ENCODE data around the gene SPRED2.

- TF ChIP-seq, protein P1, sequence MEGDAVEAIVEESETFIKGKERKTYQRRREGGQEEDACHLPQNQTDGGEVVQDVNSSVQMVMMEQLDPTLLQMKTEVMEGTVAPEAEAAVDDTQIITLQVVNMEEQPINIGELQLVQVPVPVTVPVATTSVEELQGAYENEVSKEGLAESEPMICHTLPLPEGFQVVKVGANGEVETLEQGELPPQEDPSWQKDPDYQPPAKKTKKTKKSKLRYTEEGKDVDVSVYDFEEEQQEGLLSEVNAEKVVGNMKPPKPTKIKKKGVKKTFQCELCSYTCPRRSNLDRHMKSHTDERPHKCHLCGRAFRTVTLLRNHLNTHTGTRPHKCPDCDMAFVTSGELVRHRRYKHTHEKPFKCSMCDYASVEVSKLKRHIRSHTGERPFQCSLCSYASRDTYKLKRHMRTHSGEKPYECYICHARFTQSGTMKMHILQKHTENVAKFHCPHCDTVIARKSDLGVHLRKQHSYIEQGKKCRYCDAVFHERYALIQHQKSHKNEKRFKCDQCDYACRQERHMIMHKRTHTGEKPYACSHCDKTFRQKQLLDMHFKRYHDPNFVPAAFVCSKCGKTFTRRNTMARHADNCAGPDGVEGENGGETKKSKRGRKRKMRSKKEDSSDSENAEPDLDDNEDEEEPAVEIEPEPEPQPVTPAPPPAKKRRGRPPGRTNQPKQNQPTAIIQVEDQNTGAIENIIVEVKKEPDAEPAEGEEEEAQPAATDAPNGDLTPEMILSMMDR (IDR thresholded peaks at IDR 0.05; ENCODE audit: low read depth, low read length), result no peak
- TF ChIP-seq EZH2phosphoT487 (IDR thresholded peaks at IDR 0.05; ENCODE audit: low read depth), result no peak
Observed at GRCh38 chr2:65411056-65411795, 21.2 kb downstream of the SPRED2 start.
